DOHH2 (cell line): Measurements from ENCODE around the gene LBHD1.
"Not testable (repeated sequence)": the region's sequence is repeated elsewhere in the genome, so short reads cannot be mapped to it uniquely, and the experiment has no call there.

Experiments
- H3F3A ChIP-seq: fragments of 200-600 bp; sonication (generic), shearing (Covaris generic); 2 replicates; pipeline ENCODE4 v1.6.0; 2016; ENCODE audit warnings: antibody characterized with exemption, mild to moderate bottlenecking; ENCODE audit not compliant: control insufficient read depth, insufficient read depth
- H3K27ac ChIP-seq: fragments of 200-600 bp; sonication (generic); 2 replicates; pipeline ENCODE4 v1.5.1; 2014; ENCODE audit warnings: low read depth, mild to moderate bottlenecking, low read length, moderate library complexity
- H3K27me3 ChIP-seq: fragments of 200-600 bp; sonication (generic); 2 replicates; pipeline ENCODE4 v1.6.1; 2014; ENCODE audit warnings: mild to moderate bottlenecking, low read length, mixed read lengths; ENCODE audit not compliant: control insufficient read depth
- H3K36me3 ChIP-seq: fragments of 200-600 bp; sonication (generic); 2 replicates; pipeline ENCODE4 v1.6.1; 2014; ENCODE audit warnings: mild to moderate bottlenecking, low read length, moderate library complexity, mixed read lengths; ENCODE audit not compliant: control insufficient read depth
- H3K4me1 ChIP-seq: fragments of 200-600 bp; sonication (generic); 2 replicates; pipeline ENCODE4 v1.6.1; 2014; ENCODE audit warnings: mild to moderate bottlenecking, low read length, mixed read lengths; ENCODE audit not compliant: control insufficient read depth
- H3K4me2 ChIP-seq: fragments of 200-600 bp; sonication (generic); 2 replicates; pipeline ENCODE4 v1.6.0; 2014; ENCODE audit warnings: mild to moderate bottlenecking, low read length, moderate library complexity
- H3K4me3 ChIP-seq: fragments of 200-600 bp; sonication (generic); 2 replicates; pipeline ENCODE4 v1.5.1; 2014; ENCODE audit warnings: mild to moderate bottlenecking, low read length, mixed read lengths
- H3K79me2 ChIP-seq: fragments of 200-600 bp; sonication (generic); 2 replicates; pipeline ENCODE4 v1.6.1; 2014; ENCODE audit warnings: mild to moderate bottlenecking, low read length, mixed read lengths; ENCODE audit not compliant: control insufficient read depth
- H3K9me2 ChIP-seq: fragments of 200-600 bp; sonication (generic); replicated peaks from 2 replicates; pipeline ENCODE4 v1.6.1; 2014; ENCODE audit warnings: mild to moderate bottlenecking, low read length, mixed read lengths; ENCODE audit not compliant: control insufficient read depth
- H3K9me3 ChIP-seq: fragments of 200-600 bp; sonication (generic); 2 replicates; pipeline ENCODE4 v1.6.1; 2014; ENCODE audit warnings: antibody characterized with exemption, low read length, mixed read lengths; ENCODE audit not compliant: control insufficient read depth, insufficient read depth
- H4K20me1 ChIP-seq: fragments of 200-600 bp; sonication (generic); 2 replicates; pipeline ENCODE4 v1.6.0; 2014; ENCODE audit warnings: low read depth, mild to moderate bottlenecking, antibody characterized with exemption, low read length, moderate library complexity; ENCODE audit not compliant: control insufficient read depth, insufficient read depth
- CTCF ChIP-seq: fragments of 200-600 bp; sonication (generic); IDR thresholded peaks from one replicate; pipeline ENCODE4 v1.5.1; 2014; ENCODE audit warnings: antibody characterized with exemption, mild to moderate bottlenecking, low read depth, low read length; ENCODE audit not compliant: poor library complexity, severe bottlenecking
- EZH2phosphoT487 ChIP-seq: fragments of 200-600 bp; sonication (generic); IDR thresholded peaks from 2 replicates; pipeline ENCODE4 v1.6.1; 2017; ENCODE audit warnings: borderline replicate concordance, mild to moderate bottlenecking, antibody characterized with exemption, low read length, moderate library complexity, mixed read lengths

The LBHD1 gene

GRCh38 chr11:62705413-62705812 is 33.3 kb upstream of the LBHD1 start:
- H3K36me3 ChIP-seq = peaks cover 44% of the 10 kb centered on the region

GRCh38 chr11:62703921-62704320 is 31.9 kb upstream of the LBHD1 start:
- H3K4me3 ChIP-seq, H3K9me2 ChIP-seq, H3K27me3 ChIP-seq, H3F3A ChIP-seq, H3K4me2 ChIP-seq, H4K20me1 ChIP-seq, H3K9me3 ChIP-seq, H3K27ac ChIP-seq: not testable (repeated sequence)
- peaks cover 36% of the 10 kb centered on the region for H3K4me1 ChIP-seq
- H3K36me3 ChIP-seq = peaks cover 35% of the 10 kb centered on the region
- peaks cover 18% of the 10 kb centered on the region for H3K79me2 ChIP-seq

More at GRCh38 chr11:62705413-62705812, 33.3 kb upstream of the LBHD1 start:
- no peaks in the 10 kb centered on the region for H3K9me3 ChIP-seq
- TF ChIP-seq EZH2phosphoT487 (no peak), CTCF (no peak)
- H3K27ac ChIP-seq = no peak overlapping the region
- H4K20me1 ChIP-seq = no peaks in the 10 kb centered on the region
- peaks cover 46% of the 10 kb centered on the region for H3K4me1 ChIP-seq
- peaks cover 13% of the 10 kb centered on the region for H3F3A ChIP-seq
- no peaks in the 10 kb centered on the region for H3K27me3 ChIP-seq
- H3K4me3 ChIP-seq = peak overlapping the region; percentile 92
- H3K4me2 ChIP-seq = peak overlapping the region; percentile 94
- no peaks in the 10 kb centered on the region for H3K9me2 ChIP-seq
- peaks cover 18% of the 10 kb centered on the region for H3K79me2 ChIP-seq

GRCh38 chr11:62702246-62702645 is 30.2 kb upstream of the LBHD1 start:
- Histone ChIP-seq H3K4me2 (no peak overlapping the region), H3K79me2 (peaks cover 9% of the 10 kb centered on the region), H3K4me3 (no peak overlapping the region), H3K27me3 (no peaks in the 10 kb centered on the region), H3K36me3 (peaks cover 28% of the 10 kb centered on the region), H3K9me3 (no peaks in the 10 kb centered on the region), H3K4me1 (peaks cover 19% of the 10 kb centered on the region), H3K9me2 (no peaks in the 10 kb centered on the region), H3K27ac (no peak overlapping the region), H3F3A (peaks cover 7% of the 10 kb centered on the region; the same call in 1 of the 2 replicates), H4K20me1 (no peaks in the 10 kb centered on the region)
- TF ChIP-seq EZH2phosphoT487 (no peak), CTCF (no peak)

- Histone ChIP-seq H3K9me2 (no peaks in the 10 kb centered on the region), H3K4me2 (no peak overlapping the region), H3K27me3 (no peaks in the 10 kb centered on the region), H3K4me3 (no peak overlapping the region), H3K79me2 (no peaks in the 10 kb centered on the region), H4K20me1 (no peaks in the 10 kb centered on the region), H3K36me3 (peaks cover 27% of the 10 kb centered on the region), H3F3A (0 out of 2 replicates have a peak, but pooled peaks cover 4% of the 10 kb centered on the region), H3K27ac (no peak overlapping the region), H3K4me1 (no peaks in the 10 kb centered on the region), H3K9me3 (no peaks in the 10 kb centered on the region)
- no peak for TF ChIP-seq EZH2phosphoT487
- peak; percentile 93 for TF ChIP-seq CTCF
Observed at GRCh38 chr11:62694455-62695167, 22.5 kb upstream of the LBHD1 start.

GRCh38 chr11:62693624-62694023 is 21.6 kb upstream of the LBHD1 start:
- not testable (repeated sequence) for H3K79me2 ChIP-seq, H3K4me3 ChIP-seq, H3K4me2 ChIP-seq, H3F3A ChIP-seq, H3K9me3 ChIP-seq, H3K27me3 ChIP-seq, H3K4me1 ChIP-seq, H3K27ac ChIP-seq, H4K20me1 ChIP-seq, H3K9me2 ChIP-seq
- H3K36me3 ChIP-seq = peaks cover 27% of the 10 kb centered on the region
